Activated CD4-positive, alpha-beta T cell treated with anti-CD3 and anti-CD28 coated beads for 36 hours (primary cell): ENCODE measurements around the gene UBE2Q2. TPM values are rescaled to one million over a fixed set of nuclear protein-coding genes. Genes with fewer than 3 reads are reported as not detected.

Experiments
- ATAC-seq: fragments of 200-7000 bp; cut with Tn5 transposase; one replicate; pipeline ENCODE4 v1.10.0; 2021; ENCODE audit warnings: mild to moderate bottlenecking, moderate library complexity
- CTCF ChIA-PET: fragments of 350-600 bp; sonication (Branson Sonifier 250); formaldehyde crosslinking; loops from one replicate; lab custom pipeline; 2021; ENCODE audit warnings: antibody characterized with exemption; lab: Charles Lee
- POLR2A ChIA-PET: fragments of 350-600 bp; sonication (Branson Sonifier 250); formaldehyde crosslinking; loops from one replicate; lab custom pipeline; 2021; ENCODE audit warnings: antibody characterized with exemption, inconsistent platforms; lab: Charles Lee
- DNase-seq: peaks from one replicate; pipeline ENCODE4 v3.0.0-alpha.2; 2020
- H3K27ac Mint-ChIP-seq: one replicate; pipeline ENCODE4 v1.8.0; 2021; ENCODE audit warnings: mixed read lengths
- H3K27me3 Mint-ChIP-seq: one replicate; pipeline ENCODE4 v1.8.0; 2021; ENCODE audit warnings: mixed read lengths
- H3K36me3 Mint-ChIP-seq: one replicate; pipeline ENCODE4 v1.8.0; 2021; ENCODE audit warnings: low read depth, mixed read lengths
- H3K4me1 Mint-ChIP-seq: one replicate; pipeline ENCODE4 v1.8.0; 2021; ENCODE audit warnings: mixed read lengths
- H3K4me3 Mint-ChIP-seq: one replicate; pipeline ENCODE4 v1.8.0; 2021; ENCODE audit warnings: mild to moderate bottlenecking, moderate library complexity, mixed read lengths
- H3K9me3 Mint-ChIP-seq: one replicate; pipeline ENCODE4 v1.8.0; 2021; ENCODE audit warnings: low read depth, mixed read lengths
- intact Hi-C, 2 experiments: fragments of 100-400 bp; cut with DNase I in 1 of 2; cut with micrococcal nuclease in 1 of 2; formaldehyde crosslinking; loops; one replicate each; pipeline versions ENCODE4 v1.14.2 to v1.15.1; 2022 to 2024; cut with DNase I, micrococcal nuclease
- total RNA-seq, 2 experiments: library from RNA; stranded (reverse); gene quantifications; one replicate each; pipeline ENCODE4 v1.2.3, GENCODE V29; 2021

The UBE2Q2 gene
- total RNA-seq, 2 experiments from 2014 or later: 14.9 to 15.1 TPM

GRCh38 chr15:75810874-75811498, 32.3 kb upstream of the UBE2Q2 start:
- no peak overlapping the region for H3K4me3 Mint-ChIP-seq
- no peaks in the 10 kb centered on the region for H3K4me1 Mint-ChIP-seq
- ChIA-PET CTCF (interaction anchor here (1.7 kb wide), 1 partner anchor 328 kb away, joined by 6 read pairs; no protein-coding TSS in a partner anchor), POLR2A (no interaction called here)
- DNase-seq (no peak), ATAC-seq (no peak)
- H3K27me3 Mint-ChIP-seq: no peaks in the 10 kb centered on the region
- intact Hi-C loops: loop anchor here in 1 of 2 experiments (1.0 to 5.0 kb wide), 2 partner anchors 246 to 328 kb away; partner anchors contain the start of gene TMEM266
- H3K9me3 Mint-ChIP-seq: no peaks in the 10 kb centered on the region
- H3K36me3 Mint-ChIP-seq: no peaks in the 10 kb centered on the region
- H3K27ac Mint-ChIP-seq: no peak overlapping the region

GRCh38 chr15:75811626-75812025, 31.6 kb upstream of the UBE2Q2 start:
- Mint-ChIP-seq H3K4me1 (peaks cover 3% of the 10 kb centered on the region), H3K4me3 (no peak overlapping the region), H3K27ac (no peak overlapping the region), H3K9me3 (no peaks in the 10 kb centered on the region), H3K27me3 (no peaks in the 10 kb centered on the region), H3K36me3 (no peaks in the 10 kb centered on the region)
- POLR2A ChIA-PET: no interaction called here
- DNase-seq (no peak), ATAC-seq (no peak)
- CTCF ChIA-PET: interaction anchor here (0.6 kb wide), 1 partner anchor 67 kb away, joined by 3 read pairs; no protein-coding TSS in a partner anchor
- intact Hi-C loops: loop anchor here in 1 of 2 experiments (5.0 kb wide), 1 partner anchor 246 kb away; the partner anchor contains the start of gene TMEM266

- no peaks in the 10 kb centered on the region for H3K27me3 Mint-ChIP-seq
- no peaks in the 10 kb centered on the region for H3K36me3 Mint-ChIP-seq
- CTCF ChIA-PET: interaction anchor here (1.8 kb wide), 1 partner anchor 325 kb away, joined by 4 read pairs; no protein-coding TSS in a partner anchor
- no peaks in the 10 kb centered on the region for H3K9me3 Mint-ChIP-seq
- ATAC-seq (no peak), DNase-seq (no peak)
- H3K4me1 Mint-ChIP-seq: peaks cover 11% of the 10 kb centered on the region
- no peak overlapping the region for H3K4me3 Mint-ChIP-seq
- H3K27ac Mint-ChIP-seq: no peak overlapping the region
- POLR2A ChIA-PET: no interaction called here
- intact Hi-C loops: loop anchor here in 1 of 2 experiments (5.0 kb wide), 1 partner anchor 243 kb away; the partner anchor contains the start of gene TMEM266
Observed at GRCh38 chr15:75814794-75815193, 28.5 kb upstream of the UBE2Q2 start.

- Mint-ChIP-seq H3K4me1 (peaks cover 11% of the 10 kb centered on the region), H3K9me3 (no peaks in the 10 kb centered on the region), H3K36me3 (no peaks in the 10 kb centered on the region), H3K4me3 (no peak overlapping the region), H3K27ac (no peak overlapping the region), H3K27me3 (no peaks in the 10 kb centered on the region)
- ATAC-seq (peak; percentile 39), DNase-seq (no peak)
- POLR2A ChIA-PET: no interaction called here
- intact Hi-C loops: no loop called here
- CTCF ChIA-PET: interaction anchor here (0.6 to 1.8 kb wide), 4 partner anchors 15 to 323 kb away, joined by 3 to 4 read pairs (median 3); no protein-coding TSS in a partner anchor
Observed at GRCh38 chr15:75815811-75816719, 27.2 kb upstream of the UBE2Q2 start.

- DNase-seq: no peak
- intact Hi-C loops: no loop called here
- ChIA-PET POLR2A (no interaction called here), CTCF (interaction anchor here (1.0 kb wide), 1 partner anchor 16 kb away, joined by 3 read pairs; no protein-coding TSS in a partner anchor)
- H3K27me3 Mint-ChIP-seq: no peaks in the 10 kb centered on the region
- peak overlapping the region; percentile 4 for H3K4me3 Mint-ChIP-seq
- H3K9me3 Mint-ChIP-seq: no peaks in the 10 kb centered on the region
- peak overlapping the region; percentile 37 for H3K27ac Mint-ChIP-seq
- peak; percentile 92 for ATAC-seq
- H3K36me3 Mint-ChIP-seq: no peaks in the 10 kb centered on the region
- peaks cover 11% of the 10 kb centered on the region for H3K4me1 Mint-ChIP-seq
Observed at GRCh38 chr15:75817138-75817935, 25.9 kb upstream of the UBE2Q2 start.

GRCh38 chr15:75820206-75820605, 23.0 kb upstream of the UBE2Q2 start:
- no peaks in the 10 kb centered on the region for H3K9me3 Mint-ChIP-seq
- CTCF ChIA-PET: interaction anchor here (0.6 to 2.0 kb wide), 3 partner anchors 11 to 35 kb away, joined by 4 to 7 read pairs (median 4); no protein-coding TSS in a partner anchor
- H3K4me3 Mint-ChIP-seq: no peak overlapping the region
- H3K27me3 Mint-ChIP-seq: no peaks in the 10 kb centered on the region
- POLR2A ChIA-PET: no interaction called here
- no peak for DNase-seq
- intact Hi-C loops: no loop called here
- no peak for ATAC-seq
- H3K27ac Mint-ChIP-seq: no peak overlapping the region
- H3K4me1 Mint-ChIP-seq: peaks cover 11% of the 10 kb centered on the region
- H3K36me3 Mint-ChIP-seq: no peaks in the 10 kb centered on the region

GRCh38 chr15:75821786-75822345, 21.4 kb upstream of the UBE2Q2 start:
- POLR2A ChIA-PET: no interaction called here
- no peak overlapping the region for H3K27ac Mint-ChIP-seq
- no peaks in the 10 kb centered on the region for H3K27me3 Mint-ChIP-seq
- no peak for DNase-seq
- peaks cover 6% of the 10 kb centered on the region for H3K4me1 Mint-ChIP-seq
- ATAC-seq: no peak
- intact Hi-C loops: no loop called here
- no peaks in the 10 kb centered on the region for H3K9me3 Mint-ChIP-seq
- H3K36me3 Mint-ChIP-seq: no peaks in the 10 kb centered on the region
- H3K4me3 Mint-ChIP-seq: no peak overlapping the region
- CTCF ChIA-PET: interaction anchor here (0.6 to 1.3 kb wide), 5 partner anchors 13 to 318 kb away, joined by 3 to 4 read pairs (median 3); no protein-coding TSS in a partner anchor

GRCh38 chr15:75822685-75823278, 20.5 kb upstream of the UBE2Q2 start:
- no peak overlapping the region for H3K27ac Mint-ChIP-seq
- H3K36me3 Mint-ChIP-seq: no peaks in the 10 kb centered on the region
- no peak overlapping the region for H3K4me3 Mint-ChIP-seq
- H3K27me3 Mint-ChIP-seq: no peaks in the 10 kb centered on the region
- ChIA-PET CTCF (interaction anchor here (0.6 to 1.3 kb wide), 3 partner anchors 12 to 83 kb away, joined by 3 to 4 read pairs (median 3); no protein-coding TSS in a partner anchor), POLR2A (no interaction called here)
- DNase-seq (no peak), ATAC-seq (no peak)
- H3K4me1 Mint-ChIP-seq: no peaks in the 10 kb centered on the region
- H3K9me3 Mint-ChIP-seq: no peaks in the 10 kb centered on the region
- intact Hi-C loops: no loop called here

GRCh38 chr15:75823860-75824613, 19.2 kb upstream of the UBE2Q2 start:
- Mint-ChIP-seq H3K9me3 (no peaks in the 10 kb centered on the region), H3K4me3 (no peak overlapping the region), H3K27ac (no peak overlapping the region), H3K4me1 (no peaks in the 10 kb centered on the region), H3K27me3 (peaks cover 2% of the 10 kb centered on the region), H3K36me3 (no peaks in the 10 kb centered on the region)
- ATAC-seq (no peak), DNase-seq (no peak)
- POLR2A ChIA-PET: no interaction called here
- CTCF ChIA-PET: no interaction called here
- intact Hi-C loops: no loop called here

- no peak for DNase-seq
- ChIA-PET CTCF (interaction anchor here (0.8 to 1.5 kb wide), 5 partner anchors 9 to 311 kb away, joined by 3 to 6 read pairs (median 4); no protein-coding TSS in a partner anchor), POLR2A (interaction anchor here (0.7 kb wide), 1 partner anchor 180 kb away, joined by 3 read pairs; the partner anchor contains the start of gene SNX33)
- no peak overlapping the region for H3K27ac Mint-ChIP-seq
- no peaks in the 10 kb centered on the region for H3K4me1 Mint-ChIP-seq
- H3K9me3 Mint-ChIP-seq: no peaks in the 10 kb centered on the region
- H3K36me3 Mint-ChIP-seq: no peaks in the 10 kb centered on the region
- intact Hi-C loops: no loop called here
- no peak overlapping the region for H3K4me3 Mint-ChIP-seq
- ATAC-seq: no peak
- H3K27me3 Mint-ChIP-seq: peaks cover 3% of the 10 kb centered on the region
Observed at GRCh38 chr15:75827691-75828090, 15.6 kb upstream of the UBE2Q2 start.
